K562 (cell line): ENCODE data around the gene MYO1A. TPM values are rescaled to one million over a fixed set of nuclear protein-coding genes. Genes with fewer than 3 reads are reported as not detected.

Experiments
- ARID3B ChIP-seq: fragments of 250-450 bp; sonication (Bioruptor Pico); IDR thresholded peaks from 2 replicates; pipeline ENCODE4 v1.4.0; 2020; ENCODE audit warnings: borderline replicate concordance
- CXXC5 ChIP-seq: fragments of 250-450 bp; sonication (Bioruptor Pico); IDR thresholded peaks from 2 replicates; pipeline ENCODE4 v1.8.0; 2022; ENCODE audit warnings: inconsistent platforms, mild to moderate bottlenecking, moderate library complexity
- ETS1 ChIP-seq: conservative IDR thresholded peaks from 2 replicates; pipeline ENCODE4 v1.6.1; 2011; ENCODE audit warnings: low read depth, mild to moderate bottlenecking, low read length; ENCODE audit not compliant: control insufficient read depth
- POLR2G ChIP-seq: fragments of 200-400 bp; formaldehyde crosslinking; IDR thresholded peaks from 2 replicates; pipeline ENCODE4 v1.6.1; 2017; ENCODE audit warnings: low read depth, mild to moderate bottlenecking, antibody characterized with exemption, low read length, moderate library complexity
- RBFOX2 ChIP-seq: fragments of 200-400 bp; formaldehyde crosslinking; IDR thresholded peaks from 2 replicates; pipeline ENCODE4 v1.6.1; 2017; ENCODE audit warnings: low read depth, mild to moderate bottlenecking, low read length, moderate library complexity
- RHOXF2B ChIP-seq: fragments of 250-450 bp; sonication (Bioruptor Pico); conservative IDR thresholded peaks from 2 replicates; pipeline ENCODE4 v1.5.1; 2021
- TCFL5 ChIP-seq: fragments of 250-450 bp; sonication (Bioruptor Pico); conservative IDR thresholded peaks from 2 replicates; pipeline ENCODE4 v1.6.1; 2021; ENCODE audit warnings: mild to moderate bottlenecking, moderate library complexity, matching md5 sums
- XRCC4 ChIP-seq: IDR thresholded peaks from one replicate; pipeline ENCODE4 v1.6.1; 2011; ENCODE audit not compliant: insufficient read depth, insufficient read length; ENCODE audit errors: extremely low read depth
- ZNF274 ChIP-seq: IDR thresholded peaks from 2 replicates; pipeline ENCODE4 v1.6.1; 2011; ENCODE audit warnings: low read depth, mild to moderate bottlenecking, low read length, moderate library complexity, borderline replicate concordance
- ZNF282 ChIP-seq: sonication (generic); formaldehyde crosslinking; IDR thresholded peaks from 2 replicates; pipeline ENCODE4 v1.8.1; 2023; ENCODE audit warnings: missing genetic modification reagents
- polyA plus RNA-seq, 8 experiments: library from polyadenylated mRNA; depleted of rRNA in 4 of 8; stranded (reverse) in 5 of 8; unstranded in 3 of 8; fragments of >200 nt; fragmentation: Nextera tagmentation in 2 of 8; fragmentation: Illumina TruSeq in 1 of 8; extraction: Ambion mirVana in 2 of 8; extraction: Trizol in 1 of 8; gene quantifications; 2 replicates each; pipeline versions ENCODE4 v1.2.1 to v1.2.3, GENCODE V29; 2011 to 2014; ENCODE audit warnings: inconsistent platforms in 1 of 8, missing spikeins in 1 of 8
- total RNA-seq, 7 experiments: library from RNA; depleted of rRNA in 6 of 7; stranded (reverse); fragments of >200 nt in 6 of 7; fragmentation: Illumina TruSeq in 2 of 7; extraction: Trizol in 2 of 7; gene quantifications; 2 replicates each; pipeline versions ENCODE4 v1.2.1 to v1.2.3, GENCODE V29; 2011 to 2021; ENCODE audit warnings: low replicate concordance in 1 of 7

MYO1A gene
- total and polyA plus RNA-seq, 9 of the 15 experiments (the other 6 are each of a cell fraction or from before 2014, with no cell fraction given): 0.03 to 0.29 (median 0.14) TPM; not detected in 2

- TF ChIP-seq RBFOX2 (peak; percentile 51; the same call in 1 of the 2 replicates), POLR2G (peak; percentile 60), TCFL5 (CRISPR knock-in tag) (no peak), ARID3B (0 out of 2 replicates have a peak, but pooled peaks have one; percentile 20), ZNF282 (CRISPR knock-in tag) (no peak), CXXC5 (CRISPR knock-in tag) (no peak), ETS1 (no peak), ZNF274 (no peak), RHOXF2B (CRISPR knock-in tag) (no peak), XRCC4 (no peak)
Observed at GRCh38 chr12:57096748-57097553, 47.0 kb upstream of the MYO1A start (continued).
